GM21447 (cell line): Measurements from ENCODE around the gene NDUFV2.
A peak's percentile ranks its signal among the peaks of the same experiment; 100 is the strongest.

Experiments used
- ATAC-seq: cut with Tn5 transposase; IDR thresholded peaks from one replicate; pipeline ENCODE4 v1.9.1; 2021; ENCODE audit not compliant: unreplicated experiment

The NDUFV2 gene

GRCh38 chr18:9102508-9103375 lies at the start of gene NDUFV2:
Gene NDUFV2 (plus strand): TSS chr18:9102699. CDS start chr18:9102744, 45 bp downstream.
- peak; percentile 83 for ATAC-seq

- ATAC-seq = no peak
Measured at GRCh38 chr18:9053814-9054213, 48.7 kb upstream of the NDUFV2 start.

GRCh38 chr18:9055185-9055584 lies 47.3 kb upstream of the NDUFV2 start:
- ATAC-seq = peak; percentile 55

GRCh38 chr18:9055626-9056025 lies 46.9 kb upstream of the NDUFV2 start:
- no peak for ATAC-seq

GRCh38 chr18:9057646-9058045 lies 44.9 kb upstream of the NDUFV2 start:
- ATAC-seq = no peak

- ATAC-seq = no peak
Measured at GRCh38 chr18:9058406-9058805, 44.1 kb upstream of the NDUFV2 start.

- ATAC-seq = no peak
Measured at GRCh38 chr18:9062418-9062751, 40.1 kb upstream of the NDUFV2 start.

- no peak for ATAC-seq
Measured at GRCh38 chr18:9065864-9066263, 36.6 kb upstream of the NDUFV2 start.

GRCh38 chr18:9066358-9066757 lies 36.1 kb upstream of the NDUFV2 start:
- peak; percentile 36 for ATAC-seq

GRCh38 chr18:9066817-9067306 lies 35.6 kb upstream of the NDUFV2 start:
- ATAC-seq = peak; percentile 62

- no peak for ATAC-seq
Measured at GRCh38 chr18:9067823-9068222, 34.7 kb upstream of the NDUFV2 start.

GRCh38 chr18:9068346-9068745 lies 34.2 kb upstream of the NDUFV2 start:
- ATAC-seq = no peak

GRCh38 chr18:9069601-9070000 lies 32.9 kb upstream of the NDUFV2 start:
- ATAC-seq = no peak

- no peak for ATAC-seq
Measured at GRCh38 chr18:9070212-9070611, 32.3 kb upstream of the NDUFV2 start.

GRCh38 chr18:9079818-9080528 lies 22.5 kb upstream of the NDUFV2 start:
- ATAC-seq = no peak

GRCh38 chr18:9081940-9082339 lies 20.6 kb upstream of the NDUFV2 start:
- no peak for ATAC-seq

- peak; percentile 88 for ATAC-seq
Measured at GRCh38 chr18:9082711-9083510, 19.6 kb upstream of the NDUFV2 start.

- no peak for ATAC-seq
Measured at GRCh38 chr18:9086015-9086414, 16.5 kb upstream of the NDUFV2 start.

GRCh38 chr18:9086624-9087023 lies 15.9 kb upstream of the NDUFV2 start:
- ATAC-seq = no peak

- no peak for ATAC-seq
Measured at GRCh38 chr18:9087144-9087543, 15.4 kb upstream of the NDUFV2 start.

GRCh38 chr18:9088252-9088651 lies 14.2 kb upstream of the NDUFV2 start:
- no peak for ATAC-seq
